HG03520 (cell line): ENCODE results near the gene USE1.

ENCODE experiments used
- ATAC-seq: cut with Tn5 transposase; IDR thresholded peaks from one replicate; pipeline ENCODE4 v1.9.1; 2021; ENCODE audit warnings: mild to moderate bottlenecking, moderate library complexity; ENCODE audit not compliant: unreplicated experiment

The USE1 gene

GRCh38 chr19:17202713-17203112 is 12.4 kb upstream of the USE1 start:
- ATAC-seq: no peak

DNA sequence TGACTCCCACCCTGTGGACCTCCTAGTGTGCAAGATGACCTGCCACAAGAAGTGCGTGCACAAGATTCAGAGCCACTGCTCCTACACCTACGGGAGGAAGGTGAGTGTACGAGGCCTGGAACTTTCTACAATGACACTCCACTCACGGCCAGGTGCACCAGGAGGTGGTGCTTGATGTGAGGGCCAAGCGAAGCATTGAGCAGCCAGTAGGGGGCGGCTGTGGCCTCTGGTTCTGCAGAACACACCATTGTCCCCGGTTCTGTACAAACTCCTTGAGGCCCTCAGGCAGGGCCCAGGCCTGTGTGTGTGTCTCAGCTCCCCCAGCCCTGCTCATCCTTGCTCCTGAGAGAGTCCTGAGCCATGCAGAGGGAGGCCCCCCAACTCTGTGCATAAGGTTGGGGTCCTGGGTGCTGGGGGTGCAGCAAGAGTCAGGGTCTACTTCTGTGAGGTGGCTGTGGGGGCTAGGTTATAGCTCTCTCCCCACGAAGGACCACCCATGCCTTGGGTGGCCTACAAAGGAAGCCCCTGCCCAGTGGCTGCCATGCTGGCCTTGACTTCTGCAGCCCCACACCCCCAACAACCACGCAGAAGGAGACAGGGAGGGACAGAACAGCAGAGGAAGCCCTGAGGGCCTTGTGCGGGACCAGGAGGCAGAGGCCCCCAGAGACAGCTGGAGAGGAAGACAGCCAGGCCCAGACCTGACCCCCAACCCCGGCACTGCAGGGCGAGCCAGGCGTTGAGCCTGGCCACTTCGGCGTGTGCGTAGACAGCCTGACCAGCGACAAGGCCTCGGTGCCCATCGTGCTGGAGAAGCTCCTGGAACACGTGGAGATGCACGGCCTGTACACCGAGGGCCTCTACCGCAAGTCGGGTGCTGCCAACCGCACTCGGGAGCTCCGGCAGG is 9.7 kb upstream of the USE1 start:
- no peak for ATAC-seq

- ATAC-seq: no peak
Measured at GRCh38 chr19:17206736-17207581, 8.2 kb upstream of the USE1 start.

DNA sequence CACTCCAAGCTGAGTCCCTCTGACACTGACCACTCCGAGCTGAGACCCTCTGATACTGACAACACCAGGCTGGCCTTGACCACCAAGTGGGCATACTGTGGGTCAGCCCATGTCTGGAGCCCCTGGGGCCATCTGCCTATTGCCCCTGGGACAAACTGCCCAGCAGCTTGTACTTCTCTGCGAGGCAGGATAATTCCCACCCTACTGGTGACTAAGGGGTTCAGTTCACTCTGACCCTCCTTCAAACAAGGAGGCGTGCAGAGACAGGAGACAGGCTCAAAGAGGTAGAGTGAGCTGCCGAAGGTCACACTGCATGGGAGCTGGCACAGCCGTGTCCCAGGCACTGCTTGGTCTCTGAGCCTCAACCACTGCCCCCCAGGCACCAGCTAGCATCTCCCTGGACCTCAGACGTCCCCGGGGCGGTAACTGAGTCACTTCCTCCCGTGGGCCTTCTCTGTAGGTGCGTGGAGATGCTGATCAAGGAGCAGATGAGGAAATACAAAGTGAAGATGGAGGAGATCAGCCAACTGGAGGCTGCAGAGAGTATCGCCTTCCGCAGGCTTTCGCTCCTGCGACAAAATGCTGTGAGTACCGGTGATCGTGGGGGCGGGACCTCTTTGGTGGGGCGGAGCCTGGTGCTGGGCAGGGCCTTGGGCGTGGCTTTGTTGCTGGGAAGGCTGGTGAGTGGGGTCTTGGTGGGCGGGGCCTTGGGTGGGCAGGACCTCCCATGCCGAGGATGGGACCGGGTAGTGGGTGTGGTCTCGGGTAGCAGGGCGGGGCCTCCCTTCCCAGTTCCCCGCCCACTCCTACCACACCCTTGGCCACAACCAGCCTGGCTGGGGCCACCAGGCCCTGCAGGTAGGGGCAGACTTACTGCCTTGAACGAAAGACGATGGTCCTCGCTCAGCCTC is 5.8 kb upstream of the USE1 start:
- no peak for ATAC-seq

GRCh38 chr19:17210296-17210695 is 4.9 kb upstream of the USE1 start:
- no peak for ATAC-seq

GRCh38 chr19:17211547-17212446 is 3.4 kb upstream of the USE1 start:
- no peak for ATAC-seq

DNA sequence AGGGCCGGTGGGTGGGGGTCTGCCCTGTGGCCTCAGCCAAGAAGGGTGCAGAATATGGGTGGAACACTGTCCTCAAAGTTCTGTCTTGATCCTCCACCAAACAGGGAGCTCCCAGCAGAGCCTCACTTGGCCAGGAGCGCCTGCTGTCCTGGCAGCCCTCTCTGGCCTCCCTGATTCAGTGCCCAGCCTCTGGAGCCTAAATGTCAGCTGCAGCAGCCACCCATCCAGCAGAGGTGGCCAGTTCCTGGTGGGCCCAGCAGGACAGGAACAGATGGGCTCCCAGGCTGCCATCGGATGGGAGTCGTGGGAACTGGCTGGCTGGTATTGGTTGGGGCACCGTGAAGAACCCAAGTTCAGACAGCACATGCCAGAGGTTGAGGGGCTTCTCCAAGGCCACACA is 1.8 kb upstream of the USE1 start:
- no peak for ATAC-seq

- no peak for ATAC-seq
Measured at GRCh38 chr19:17214508-17215126, 540 bp upstream of the USE1 start.

GRCh38 chr19:17216058-17216670 is 1.0 kb downstream of the USE1 start:
- no peak for ATAC-seq

- no peak for ATAC-seq
Measured at GRCh38 chr19:17219286-17219685, 4.1 kb downstream of the USE1 start.

GRCh38 chr19:17220207-17220758 is 5.1 kb downstream of the USE1 start:
- ATAC-seq: no peak

DNA sequence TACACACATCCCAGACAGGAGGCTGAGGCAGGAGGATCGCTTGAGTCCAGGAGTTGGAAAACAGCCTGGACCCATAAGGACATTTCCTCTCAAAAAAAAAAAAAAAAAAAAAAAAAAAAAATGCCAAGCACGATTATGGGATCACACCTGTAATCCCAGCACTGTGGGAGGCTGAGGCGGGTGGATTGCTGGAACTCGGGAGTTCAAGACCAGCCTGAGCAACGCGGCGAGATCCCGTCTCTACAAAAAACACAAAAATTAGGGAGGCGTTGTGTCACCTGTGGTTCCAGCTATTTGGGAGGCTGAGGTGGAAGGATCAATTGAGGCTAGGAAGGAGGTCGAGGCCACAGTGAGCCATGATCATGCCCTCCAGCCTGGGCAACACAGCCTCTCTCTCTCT is 9.9 kb downstream of the USE1 start:
- no peak for ATAC-seq

GRCh38 chr19:17226002-17226933 is 11.1 kb downstream of the USE1 start, which contains the start of gene OCEL1:
OCEL1 (plus strand) TSS chr19:17226226; CDS start chr19:17226248, 22 bp downstream.
- ATAC-seq: peak; percentile 85

- ATAC-seq: no peak
Measured at GRCh38 chr19:17227798-17228367, 12.7 kb downstream of the USE1 start.

DNA sequence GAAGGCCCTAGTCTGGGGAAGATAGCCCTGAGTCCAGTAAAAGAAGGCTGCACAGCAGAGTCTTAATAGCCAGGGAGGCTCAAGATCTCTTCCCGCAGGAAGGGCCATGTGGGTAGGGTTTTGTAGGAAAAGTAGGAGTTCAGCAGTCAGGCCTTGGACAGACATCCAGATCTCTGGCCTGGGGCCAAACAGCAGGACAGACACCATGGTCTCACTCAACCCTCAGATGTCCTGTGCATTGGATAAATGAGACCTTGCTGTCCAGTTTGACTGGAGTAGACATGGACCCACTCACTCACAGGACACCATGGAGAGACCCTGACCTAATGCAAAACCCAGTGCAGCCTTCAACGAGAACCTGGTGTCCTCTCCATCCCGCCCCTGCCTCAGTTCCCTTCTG is 14.7 kb downstream of the USE1 start:
- no peak for ATAC-seq

- ATAC-seq: no peak
Measured at GRCh38 chr19:17232258-17232657, 17.1 kb downstream of the USE1 start.

DNA sequence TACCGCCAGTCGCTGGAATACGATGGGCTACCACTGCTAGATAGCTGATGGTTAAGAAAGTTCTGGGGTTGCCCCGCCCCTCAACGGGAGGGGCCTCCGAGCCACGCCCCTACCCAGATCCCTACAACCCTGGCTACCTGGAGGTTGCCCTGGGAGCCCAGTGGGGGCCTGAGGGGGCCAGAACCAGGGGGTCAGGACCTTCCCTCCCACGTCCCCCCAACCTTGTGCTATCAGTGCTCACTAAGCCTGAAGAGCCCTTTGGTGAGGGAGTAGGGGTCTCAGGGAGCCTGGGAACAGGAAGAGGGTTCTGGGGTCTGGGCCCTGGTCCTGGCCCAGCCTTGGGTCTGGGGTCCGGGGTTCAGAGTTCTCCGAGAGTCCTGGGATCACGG is 19.7 kb downstream of the USE1 start:
- peak; percentile 27 for ATAC-seq
